Neural progenitor cell (in vitro differentiated cells): ENCODE results near the gene TMEM242. TPM values are rescaled to one million over a fixed set of nuclear protein-coding genes. Genes with fewer than 3 reads are reported as not detected.

Experiments used
- DNase-seq: peaks from one replicate; pipeline ENCODE4 v3.0.0-alpha.2; 2016; ENCODE audit warnings: low spot score
- H2AFZ ChIP-seq: fragments of 200-600 bp; sonication (generic); replicated peaks from 2 replicates; pipeline ENCODE4 v1.6.1; 2016; ENCODE audit warnings: antibody characterized with exemption
- H3F3A ChIP-seq: fragments of 200-600 bp; sonication (generic); 2 replicates; pipeline ENCODE4 v1.6.1; 2016; ENCODE audit warnings: antibody characterized with exemption, low read depth
- H3K27ac ChIP-seq: fragments of 200-600 bp; sonication (generic); 2 replicates; pipeline ENCODE4 v1.5.1; 2016; ENCODE audit warnings: mild to moderate bottlenecking
- H3K27me3 ChIP-seq: fragments of 200-600 bp; sonication (generic); 2 replicates; pipeline ENCODE4 v1.6.1; 2016; ENCODE audit warnings: mild to moderate bottlenecking, moderate library complexity
- H3K36me3 ChIP-seq: fragments of 200-600 bp; sonication (generic); 2 replicates; pipeline ENCODE4 v1.5.1; 2016
- H3K4me1 ChIP-seq: fragments of 200-600 bp; sonication (generic); 2 replicates; pipeline ENCODE4 v1.6.1; 2016; ENCODE audit warnings: mixed run types
- H3K4me2 ChIP-seq: fragments of 200-600 bp; sonication (generic); 2 replicates; pipeline ENCODE4 v1.6.1; 2016
- H3K4me3 ChIP-seq: fragments of 200-600 bp; sonication (generic); 2 replicates; pipeline ENCODE4 v1.5.1; 2016
- H3K79me2 ChIP-seq: fragments of 200-600 bp; sonication (generic); 2 replicates; pipeline ENCODE4 v1.6.1; 2016; ENCODE audit warnings: low read depth
- H3K9ac ChIP-seq: fragments of 200-600 bp; sonication (generic); 2 replicates; pipeline ENCODE4 v1.6.1; 2016
- H3K9me3 ChIP-seq: fragments of 200-600 bp; sonication (generic); 2 replicates; pipeline ENCODE4 v1.5.1; 2016; ENCODE audit warnings: low read depth
- H4K20me1 ChIP-seq: fragments of 200-600 bp; sonication (generic); 2 replicates; pipeline ENCODE4 v1.6.1; 2016; ENCODE audit warnings: low read depth
- H3K27ac Mint-ChIP-seq: 3 replicates; pipeline ENCODE4 v1.8.0; 2021; ENCODE audit warnings: mixed read lengths
- H3K27me3 Mint-ChIP-seq: 2 replicates; pipeline ENCODE4 v1.8.0; 2022; ENCODE audit warnings: low read depth, mild to moderate bottlenecking, inconsistent platforms, moderate library complexity, mixed read lengths; ENCODE audit not compliant: insufficient read depth
- H3K36me3 Mint-ChIP-seq: 3 replicates; pipeline ENCODE4 v1.8.0; 2021; ENCODE audit warnings: mixed read lengths
- H3K4me1 Mint-ChIP-seq: 3 replicates; pipeline ENCODE4 v1.8.0; 2021; ENCODE audit warnings: mixed read lengths
- H3K4me3 Mint-ChIP-seq: 3 replicates; pipeline ENCODE4 v1.8.0; 2021; ENCODE audit warnings: mild to moderate bottlenecking, moderate library complexity, mixed read lengths
- H3K9me3 Mint-ChIP-seq: 3 replicates; pipeline ENCODE4 v1.8.0; 2020; ENCODE audit warnings: mixed read lengths
- EZH2 ChIP-seq: fragments of 200-600 bp; sonication (generic); IDR thresholded peaks from 2 replicates; pipeline ENCODE4 v1.6.1; 2017; ENCODE audit warnings: antibody characterized with exemption, mild to moderate bottlenecking, moderate library complexity
- EZH2phosphoT487 ChIP-seq: fragments of 200-600 bp; sonication (generic); IDR thresholded peaks from 2 replicates; pipeline ENCODE4 v1.6.1; 2017; ENCODE audit warnings: antibody characterized with exemption
- total RNA-seq: library from RNA; depleted of rRNA; stranded (reverse); fragments of >200 nt; gene quantifications from 2 replicates; pipeline ENCODE4 v1.2.3, GENCODE V29; 2015; ENCODE audit warnings: low replicate concordance
- TF ChIP-seq, protein P1 (sequence below): fragments of 200-600 bp; sonication (generic); IDR thresholded peaks from 2 replicates; pipeline ENCODE4 v1.5.1; 2017; ENCODE audit warnings: antibody characterized with exemption, mild to moderate bottlenecking

TMEM242 gene
- total RNA-seq, 1 donor from 2014 or later = 9.9 TPM

DNA sequence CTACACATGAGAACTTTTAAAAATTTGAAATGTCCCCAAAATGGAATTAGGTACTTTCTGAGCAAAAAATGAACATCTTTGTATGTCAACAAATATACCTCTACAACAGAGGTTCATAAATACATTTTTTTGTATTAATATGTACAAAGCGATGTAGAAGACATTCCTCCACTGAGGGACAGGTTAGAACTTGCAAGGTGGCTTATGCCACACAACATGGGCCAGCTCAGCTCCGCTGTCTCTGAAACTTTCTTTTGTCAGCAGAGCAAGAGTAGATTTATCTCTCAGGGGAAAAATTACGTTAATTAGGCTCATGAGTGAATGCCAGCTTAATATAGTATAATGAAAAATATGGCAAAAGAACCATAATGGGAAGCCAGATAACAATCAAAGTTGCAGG is 10.6 kb upstream of the TMEM242 start:
- no peaks in the 10 kb centered on the region for H4K20me1 ChIP-seq
- no peak overlapping the region for H3K9ac ChIP-seq
- Mint-ChIP-seq H3K27ac (no peak overlapping the region), H3K9me3 (no peaks in the 10 kb centered on the region), H3K27me3 (no peaks in the 10 kb centered on the region), H3K4me3 (no peak overlapping the region), H3K4me1 (no peaks in the 10 kb centered on the region), H3K36me3 (no peaks in the 10 kb centered on the region)
- no peaks in the 10 kb centered on the region for H3K36me3 ChIP-seq
- H3K27ac ChIP-seq = no peak overlapping the region
- TF ChIP-seq EZH2phosphoT487 (no peak), EZH2 (no peak)
- TF ChIP-seq, protein P1, sequence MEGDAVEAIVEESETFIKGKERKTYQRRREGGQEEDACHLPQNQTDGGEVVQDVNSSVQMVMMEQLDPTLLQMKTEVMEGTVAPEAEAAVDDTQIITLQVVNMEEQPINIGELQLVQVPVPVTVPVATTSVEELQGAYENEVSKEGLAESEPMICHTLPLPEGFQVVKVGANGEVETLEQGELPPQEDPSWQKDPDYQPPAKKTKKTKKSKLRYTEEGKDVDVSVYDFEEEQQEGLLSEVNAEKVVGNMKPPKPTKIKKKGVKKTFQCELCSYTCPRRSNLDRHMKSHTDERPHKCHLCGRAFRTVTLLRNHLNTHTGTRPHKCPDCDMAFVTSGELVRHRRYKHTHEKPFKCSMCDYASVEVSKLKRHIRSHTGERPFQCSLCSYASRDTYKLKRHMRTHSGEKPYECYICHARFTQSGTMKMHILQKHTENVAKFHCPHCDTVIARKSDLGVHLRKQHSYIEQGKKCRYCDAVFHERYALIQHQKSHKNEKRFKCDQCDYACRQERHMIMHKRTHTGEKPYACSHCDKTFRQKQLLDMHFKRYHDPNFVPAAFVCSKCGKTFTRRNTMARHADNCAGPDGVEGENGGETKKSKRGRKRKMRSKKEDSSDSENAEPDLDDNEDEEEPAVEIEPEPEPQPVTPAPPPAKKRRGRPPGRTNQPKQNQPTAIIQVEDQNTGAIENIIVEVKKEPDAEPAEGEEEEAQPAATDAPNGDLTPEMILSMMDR = no peak
- no peaks in the 10 kb centered on the region for H3K9me3 ChIP-seq
- H2AFZ ChIP-seq = no peak overlapping the region
- H3K4me2 ChIP-seq = no peak overlapping the region
- no peaks in the 10 kb centered on the region for H3F3A ChIP-seq
- no peak for DNase-seq
- peaks cover 7% of the 10 kb centered on the region for H3K4me1 ChIP-seq
- peaks cover 27% of the 10 kb centered on the region for H3K27me3 ChIP-seq
- H3K79me2 ChIP-seq = no peaks in the 10 kb centered on the region
- H3K4me3 ChIP-seq = no peak overlapping the region

DNA sequence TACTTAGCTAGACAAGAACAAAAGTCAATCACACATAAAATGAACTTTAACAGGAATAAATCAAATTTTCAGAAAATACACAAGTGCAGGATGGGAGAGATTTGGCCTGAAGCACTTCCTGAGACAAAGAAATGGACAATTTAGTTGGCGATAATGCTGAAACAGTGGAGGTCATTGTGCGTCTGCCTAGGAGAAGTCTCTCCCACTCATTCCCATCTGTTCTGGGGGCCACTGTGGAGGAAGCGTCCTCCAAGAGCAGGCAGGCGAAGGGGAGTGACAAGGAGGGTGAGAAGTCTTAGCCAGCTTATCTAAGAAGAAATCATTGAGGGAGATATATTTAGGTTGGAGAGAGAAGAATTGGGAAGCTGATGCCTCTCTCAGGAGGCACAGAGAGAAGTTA is 10.2 kb upstream of the TMEM242 start:
- Histone ChIP-seq H2AFZ (no peak overlapping the region), H3K4me2 (no peak overlapping the region), H3K27me3 (peaks cover 31% of the 10 kb centered on the region), H3K79me2 (no peaks in the 10 kb centered on the region), H3K4me1 (peaks cover 2% of the 10 kb centered on the region), H3K9ac (no peak overlapping the region), H3K27ac (no peak overlapping the region), H3K9me3 (no peaks in the 10 kb centered on the region), H3F3A (no peaks in the 10 kb centered on the region), H4K20me1 (no peaks in the 10 kb centered on the region), H3K36me3 (no peaks in the 10 kb centered on the region), H3K4me3 (no peak overlapping the region)
- no peak for DNase-seq
- Mint-ChIP-seq H3K4me3 (no peak overlapping the region), H3K9me3 (no peaks in the 10 kb centered on the region), H3K36me3 (no peaks in the 10 kb centered on the region), H3K27ac (no peak overlapping the region), H3K4me1 (no peaks in the 10 kb centered on the region), H3K27me3 (no peaks in the 10 kb centered on the region)
- TF ChIP-seq EZH2 (no peak), EZH2phosphoT487 (no peak)
- TF ChIP-seq, protein P1 = no peak

DNA sequence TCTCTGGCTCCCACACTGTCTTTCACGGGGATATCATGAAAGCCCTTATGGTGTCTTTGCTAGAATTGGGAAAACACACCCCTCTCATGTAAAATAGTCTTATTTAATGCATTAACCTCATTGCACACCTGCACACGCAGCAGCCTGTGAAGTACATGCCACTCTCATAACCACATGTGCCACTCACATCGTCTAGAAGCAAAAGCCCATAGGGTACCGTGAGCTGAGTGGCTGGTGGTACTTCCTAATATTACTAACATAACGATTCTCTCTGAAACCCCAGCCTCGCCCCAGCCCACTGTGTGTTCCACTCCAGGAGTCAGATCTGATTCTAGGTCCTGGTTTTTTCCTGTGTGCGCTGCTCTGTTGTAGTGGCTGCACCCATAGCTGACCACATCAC is 9.5 kb upstream of the TMEM242 start:
- Histone ChIP-seq H2AFZ (no peak overlapping the region), H4K20me1 (no peaks in the 10 kb centered on the region), H3K9ac (no peak overlapping the region), H3K27me3 (peaks cover 33% of the 10 kb centered on the region), H3K79me2 (no peaks in the 10 kb centered on the region), H3K4me3 (no peak overlapping the region), H3F3A (no peaks in the 10 kb centered on the region), H3K4me2 (no peak overlapping the region), H3K27ac (no peak overlapping the region), H3K36me3 (no peaks in the 10 kb centered on the region), H3K9me3 (no peaks in the 10 kb centered on the region), H3K4me1 (no peaks in the 10 kb centered on the region)
- H3K4me1 Mint-ChIP-seq = no peaks in the 10 kb centered on the region
- H3K36me3 Mint-ChIP-seq = no peaks in the 10 kb centered on the region
- H3K27ac Mint-ChIP-seq = no peak overlapping the region
- H3K9me3 Mint-ChIP-seq = no peaks in the 10 kb centered on the region
- no peaks in the 10 kb centered on the region for H3K27me3 Mint-ChIP-seq
- no peak overlapping the region for H3K4me3 Mint-ChIP-seq
- no peak for DNase-seq
- TF ChIP-seq EZH2 (no peak), EZH2phosphoT487 (no peak)
- TF ChIP-seq, protein P1 = no peak

DNA sequence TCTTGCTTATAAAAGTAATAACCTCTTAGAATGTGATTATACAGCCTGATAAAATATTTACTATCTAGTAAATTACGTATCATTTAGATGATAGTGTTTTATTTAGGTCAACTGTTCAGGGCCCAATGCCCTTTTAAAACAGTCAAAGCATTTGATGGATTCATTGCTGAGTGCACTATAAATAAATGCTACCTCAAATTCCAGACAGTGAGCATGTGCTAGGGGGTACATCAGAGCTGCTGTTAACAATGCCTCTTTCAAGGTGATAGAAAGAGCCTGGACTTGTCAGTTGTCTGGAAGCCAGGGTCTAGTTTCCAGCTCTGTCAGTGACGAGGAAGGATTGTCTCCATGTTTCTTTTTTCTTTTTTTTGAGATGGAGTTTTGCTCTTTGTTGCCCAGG is 7.5 kb upstream of the TMEM242 start:
- Histone ChIP-seq H3K79me2 (no peaks in the 10 kb centered on the region), H3K27ac (no peak overlapping the region), H3K4me2 (no peak overlapping the region), H3K9me3 (no peaks in the 10 kb centered on the region), H4K20me1 (no peaks in the 10 kb centered on the region), H3K4me1 (no peaks in the 10 kb centered on the region), H3K36me3 (no peaks in the 10 kb centered on the region), H3K27me3 (peaks cover 47% of the 10 kb centered on the region), H2AFZ (no peak overlapping the region), H3F3A (no peaks in the 10 kb centered on the region), H3K4me3 (no peak overlapping the region), H3K9ac (no peak overlapping the region)
- H3K9me3 Mint-ChIP-seq = no peaks in the 10 kb centered on the region
- TF ChIP-seq, protein P1 = no peak
- TF ChIP-seq EZH2phosphoT487 = no peak
- no peak for TF ChIP-seq EZH2
- H3K27me3 Mint-ChIP-seq = no peaks in the 10 kb centered on the region
- H3K4me3 Mint-ChIP-seq = no peak overlapping the region
- no peaks in the 10 kb centered on the region for H3K4me1 Mint-ChIP-seq
- H3K27ac Mint-ChIP-seq = no peak overlapping the region
- H3K36me3 Mint-ChIP-seq = no peaks in the 10 kb centered on the region
- DNase-seq = no peak
